Liver (tissue), 9 donors: ENCODE data around the gene COPS7A. TPM values are rescaled to one million over a fixed set of nuclear protein-coding genes. Genes with fewer than 3 reads are reported as not detected.

Experiments used
- DNase-seq: peaks from one replicate; pipeline ENCODE4 v3.0.0-alpha.2; 2017; ENCODE audit warnings: low spot score
- H3K27ac ChIP-seq, 2 donors: one replicate each; pipeline ENCODE4 v1.7.0; 2013; ENCODE audit warnings: inconsistent platforms in 2 of 2, low read length in 2 of 2, control low read depth in 1 of 2, low read depth in 1 of 2, mild to moderate bottlenecking in 1 of 2
- H3K27me3 ChIP-seq, 4 donors: one replicate each; pipeline versions ENCODE4 v1.6.1 to v1.7.0; 2013; ENCODE audit warnings: low read length in 3 of 4, inconsistent platforms in 1 of 4, mild to moderate bottlenecking in 1 of 4, moderate library complexity in 1 of 4; ENCODE audit not compliant: control insufficient read depth in 4 of 4, insufficient read depth in 4 of 4
- H3K36me3 ChIP-seq, 4 donors: one replicate each; pipeline versions ENCODE4 v1.6.1 to v1.7.0; 2013; ENCODE audit warnings: low read length in 3 of 4, mild to moderate bottlenecking in 3 of 4, low read depth in 1 of 4, moderate library complexity in 1 of 4; ENCODE audit not compliant: control insufficient read depth in 4 of 4, insufficient read depth in 3 of 4
- H3K4me1 ChIP-seq, 4 donors: one replicate each; pipeline versions ENCODE4 v1.6.1 to v1.7.0; 2013; ENCODE audit warnings: low read length in 3 of 4, mild to moderate bottlenecking in 3 of 4, moderate library complexity in 1 of 4; ENCODE audit not compliant: control insufficient read depth in 4 of 4, insufficient read depth in 4 of 4
- H3K4me3 ChIP-seq, 3 donors: one replicate each; pipeline versions ENCODE4 v1.6.1 to v1.7.0; 2013; ENCODE audit warnings: low read length in 3 of 3, control low read depth in 1 of 3, low read depth in 1 of 3, mild to moderate bottlenecking in 1 of 3
- H3K9ac ChIP-seq, 2 donors: one replicate each; pipeline ENCODE4 v1.7.0; 2013; ENCODE audit warnings: low read length in 2 of 2, mild to moderate bottlenecking in 2 of 2, moderate library complexity in 2 of 2, control low read depth in 1 of 2, low read depth in 1 of 2
- H3K9me3 ChIP-seq, 4 donors: one replicate each; pipeline versions ENCODE4 v1.6.1 to v1.7.0; 2013; ENCODE audit warnings: low read length in 3 of 4; ENCODE audit not compliant: control insufficient read depth in 4 of 4
- EGR1 ChIP-seq, 2 donors: IDR thresholded peaks; 2 replicates each; pipeline ENCODE4 v1.6.1; 2016 to 2018; ENCODE audit warnings: antibody characterized with exemption in 2 of 2, low read depth in 2 of 2
- FOXA1 ChIP-seq: IDR thresholded peaks from 2 replicates; pipeline ENCODE4 v1.6.1; 2016; ENCODE audit warnings: antibody characterized with exemption
- FOXA2 ChIP-seq: IDR thresholded peaks from 2 replicates; pipeline ENCODE4 v1.6.1; 2016; ENCODE audit warnings: antibody characterized with exemption
- GABPA ChIP-seq, 2 donors: IDR thresholded peaks in 1 of 2; conservative IDR thresholded peaks in 1 of 2; 2 replicates each; pipeline ENCODE4 v1.6.1; 2016; ENCODE audit warnings: antibody characterized with exemption in 2 of 2, mild to moderate bottlenecking in 1 of 2, moderate library complexity in 1 of 2
- HNF4A ChIP-seq, 2 donors: conservative IDR thresholded peaks; 2 replicates each; pipeline ENCODE4 v1.6.1; 2016; ENCODE audit warnings: antibody characterized with exemption in 2 of 2, mild to moderate bottlenecking in 2 of 2
- HNF4G ChIP-seq: IDR thresholded peaks from 2 replicates; pipeline ENCODE4 v1.6.1; 2016; ENCODE audit warnings: antibody characterized with exemption
- JUND ChIP-seq, 2 donors: IDR thresholded peaks; 2 replicates each; pipeline ENCODE4 v1.6.1; 2016; ENCODE audit warnings: antibody characterized with exemption in 2 of 2
- MAX ChIP-seq: IDR thresholded peaks from 2 replicates; pipeline ENCODE4 v1.6.1; 2016; ENCODE audit warnings: antibody characterized with exemption
- NR2F2 ChIP-seq: IDR thresholded peaks from 2 replicates; pipeline ENCODE4 v1.6.1; 2016; ENCODE audit warnings: antibody characterized with exemption
- RAD21 ChIP-seq, 2 donors: IDR thresholded peaks; 2 replicates each; pipeline ENCODE4 v1.6.1; 2016; ENCODE audit warnings: antibody characterized with exemption in 2 of 2, mild to moderate bottlenecking in 2 of 2
- REST ChIP-seq: IDR thresholded peaks from 2 replicates; pipeline ENCODE4 v1.6.1; 2016; ENCODE audit warnings: antibody characterized with exemption, mild to moderate bottlenecking
- RXRA ChIP-seq, 2 donors: IDR thresholded peaks; 2 replicates each; pipeline ENCODE4 v1.6.1; 2017 to 2018; ENCODE audit warnings: antibody characterized with exemption in 2 of 2, mild to moderate bottlenecking in 1 of 2
- SP1 ChIP-seq: IDR thresholded peaks from 2 replicates; pipeline ENCODE4 v1.6.1; 2018; ENCODE audit warnings: antibody characterized with exemption, mild to moderate bottlenecking
- TAF1 ChIP-seq: conservative IDR thresholded peaks from 2 replicates; pipeline ENCODE4 v1.6.1; 2016; ENCODE audit warnings: antibody characterized with exemption, mild to moderate bottlenecking
- YY1 ChIP-seq: IDR thresholded peaks from 2 replicates; pipeline ENCODE4 v1.6.1; 2016; ENCODE audit warnings: antibody characterized with exemption, mild to moderate bottlenecking
- ZBTB33 ChIP-seq: IDR thresholded peaks from 2 replicates; pipeline ENCODE4 v1.6.1; 2016; ENCODE audit warnings: antibody characterized with exemption
- WGBS: extraction: QIAGEN DNeasy Blood & Tissue Kit; methylation state at CpG from one replicate; pipeline ENCODE4 v1.1.7; 2013; 5-methylcytosine and 5-hydroxymethylcytosine counted together
- polyA plus RNA-seq, 2 donors: library from polyadenylated mRNA; stranded (reverse) in 1 of 2; unstranded in 1 of 2; fragments of 200-250 nt in 1 of 2; fragments of >200 nt in 1 of 2; fragmentation: Nextera tagmentation in 1 of 2; extraction: Ambion mirVana in 1 of 2; gene quantifications; one replicate each; pipeline versions ENCODE4 v1.2.1 to v1.2.3, GENCODE V29; 2013 to 2015
- total RNA-seq, 2 donors: library from RNA; depleted of rRNA; stranded (reverse); fragments of >200 nt; gene quantifications; one replicate each; pipeline ENCODE4 v1.2.3, GENCODE V29; 2014
- TF ChIP-seq, protein P1 (sequence below): IDR thresholded peaks from 2 replicates; pipeline ENCODE4 v1.6.1; 2016; ENCODE audit warnings: antibody characterized with exemption
- TF ChIP-seq, protein P2 (sequence below): fragments of 150-350 bp; IDR thresholded peaks from 2 replicates; pipeline ENCODE4 v1.5.1; 2017; ENCODE audit warnings: improper control_type of control experiment, low read depth, low read length; ENCODE audit not compliant: missing input control
- donor health status: healthy.
- donor health status: healthy.
- donor health status: healthy.
- donor health status: healthy.
- donor health status: healthy.

Gene COPS7A
- total and polyA plus RNA-seq, 4 donors = 26.0 to 37.7 (median 32.4) TPM

DNA sequence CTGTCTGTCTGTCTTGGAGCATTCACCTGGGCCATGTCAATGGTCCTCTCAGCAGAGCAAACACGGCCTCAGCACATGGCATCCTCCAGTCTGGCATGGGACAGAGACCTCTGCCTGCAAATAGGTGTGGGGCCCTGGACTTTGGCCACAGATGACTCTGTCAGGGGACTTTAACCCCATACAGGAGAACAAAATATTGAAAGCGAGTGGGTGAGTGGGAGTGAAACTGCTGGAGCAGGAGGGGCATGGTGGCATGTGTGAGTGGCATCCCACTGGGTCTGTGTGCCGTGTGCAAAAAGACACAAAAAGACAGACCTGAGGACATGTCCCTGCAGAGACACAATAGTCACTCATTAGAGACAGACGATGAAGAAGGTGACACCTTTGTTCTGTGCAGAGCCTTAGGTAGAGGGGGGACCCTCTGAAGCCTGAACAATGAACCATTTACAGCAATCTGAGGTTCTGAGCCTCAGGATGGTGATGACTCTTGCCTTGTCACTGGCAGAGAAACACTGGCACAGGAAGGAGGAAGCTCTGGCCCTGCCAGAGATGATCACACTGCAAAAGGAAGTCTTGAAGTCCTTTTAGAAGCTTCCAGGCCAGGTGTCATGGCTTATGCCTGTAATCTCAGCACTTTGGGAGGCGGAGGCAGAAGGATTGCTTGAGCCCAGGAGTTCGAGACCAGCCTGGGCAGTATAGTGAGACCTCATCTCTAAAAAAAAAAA, 56.0 kb downstream of the COPS7A start:
- Histone ChIP-seq H3K27ac (peak overlapping the region; percentile 50 to 90), H3K4me3 (no peak overlapping the region), H3K27me3 (no peaks in the 10 kb centered on the region), H3K9ac (no peak overlapping the region), H3K9me3 (no peaks in the 10 kb centered on the region), H3K4me1 (peaks cover 10 to 63% (median 54%) of the 10 kb centered on the region in 4 donors), H3K36me3 (peaks cover 0 to 3% (median 0%) of the 10 kb centered on the region in 4 donors)
- WGBS = 54% methylated on average over 6 of the region's 6 CpGs
- DNase-seq = no peak
- TF ChIP-seq HNF4A (conservative IDR thresholded peaks at IDR 0.05) = peak; percentile 99 to 100
- TF ChIP-seq TAF1 = no peak
- TF ChIP-seq FOXA2 = peak; percentile 63
- TF ChIP-seq HNF4G = peak; percentile 99
- peak; percentile 52 for TF ChIP-seq YY1
- TF ChIP-seq, protein P1, sequence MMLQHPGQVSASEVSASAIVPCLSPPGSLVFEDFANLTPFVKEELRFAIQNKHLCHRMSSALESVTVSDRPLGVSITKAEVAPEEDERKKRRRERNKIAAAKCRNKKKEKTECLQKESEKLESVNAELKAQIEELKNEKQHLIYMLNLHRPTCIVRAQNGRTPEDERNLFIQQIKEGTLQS = no peak
- peak; percentile 92 to 94 for TF ChIP-seq RXRA (IDR thresholded peaks at IDR 0.05)
- peak; percentile 77 to 79 for TF ChIP-seq JUND (IDR thresholded peaks at IDR 0.05)
- peak in 1 of 2 donors; percentile 85 for TF ChIP-seq EGR1 (IDR thresholded peaks at IDR 0.05; ENCODE audit: low read depth in 2 of 2)
- peak; percentile 59 for TF ChIP-seq REST
- peak; percentile 48 for TF ChIP-seq FOXA1
- TF ChIP-seq RAD21 (IDR thresholded peaks at IDR 0.05) = peak; percentile 32 to 53
- TF ChIP-seq NR2F2 = peak; percentile 49
- TF ChIP-seq ZBTB33 = peak; percentile 68
- TF ChIP-seq, protein P2, sequence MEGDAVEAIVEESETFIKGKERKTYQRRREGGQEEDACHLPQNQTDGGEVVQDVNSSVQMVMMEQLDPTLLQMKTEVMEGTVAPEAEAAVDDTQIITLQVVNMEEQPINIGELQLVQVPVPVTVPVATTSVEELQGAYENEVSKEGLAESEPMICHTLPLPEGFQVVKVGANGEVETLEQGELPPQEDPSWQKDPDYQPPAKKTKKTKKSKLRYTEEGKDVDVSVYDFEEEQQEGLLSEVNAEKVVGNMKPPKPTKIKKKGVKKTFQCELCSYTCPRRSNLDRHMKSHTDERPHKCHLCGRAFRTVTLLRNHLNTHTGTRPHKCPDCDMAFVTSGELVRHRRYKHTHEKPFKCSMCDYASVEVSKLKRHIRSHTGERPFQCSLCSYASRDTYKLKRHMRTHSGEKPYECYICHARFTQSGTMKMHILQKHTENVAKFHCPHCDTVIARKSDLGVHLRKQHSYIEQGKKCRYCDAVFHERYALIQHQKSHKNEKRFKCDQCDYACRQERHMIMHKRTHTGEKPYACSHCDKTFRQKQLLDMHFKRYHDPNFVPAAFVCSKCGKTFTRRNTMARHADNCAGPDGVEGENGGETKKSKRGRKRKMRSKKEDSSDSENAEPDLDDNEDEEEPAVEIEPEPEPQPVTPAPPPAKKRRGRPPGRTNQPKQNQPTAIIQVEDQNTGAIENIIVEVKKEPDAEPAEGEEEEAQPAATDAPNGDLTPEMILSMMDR = no peak
- peak; percentile 99 for TF ChIP-seq SP1
- peak; percentile 85 for TF ChIP-seq MAX
- TF ChIP-seq GABPA (IDR thresholded peaks at IDR 0.05 in 1 of 2, conservative IDR thresholded peaks at IDR 0.05 in 1 of 2) = peak in 1 of 2 donors; percentile 64
